ENCODE data around the gene AMOTL1. TPM values are rescaled to one million over a fixed set of nuclear protein-coding genes. Genes with fewer than 3 reads are reported as not detected.
"Not testable (repeated sequence)": the region's sequence is repeated elsewhere in the genome, so short reads cannot be mapped to it uniquely, and the experiment has no call there.

Gene AMOTL1
- total RNA-seq, 2 donors from 2014 or later = 3.1 to 13.9 TPM

DNA sequence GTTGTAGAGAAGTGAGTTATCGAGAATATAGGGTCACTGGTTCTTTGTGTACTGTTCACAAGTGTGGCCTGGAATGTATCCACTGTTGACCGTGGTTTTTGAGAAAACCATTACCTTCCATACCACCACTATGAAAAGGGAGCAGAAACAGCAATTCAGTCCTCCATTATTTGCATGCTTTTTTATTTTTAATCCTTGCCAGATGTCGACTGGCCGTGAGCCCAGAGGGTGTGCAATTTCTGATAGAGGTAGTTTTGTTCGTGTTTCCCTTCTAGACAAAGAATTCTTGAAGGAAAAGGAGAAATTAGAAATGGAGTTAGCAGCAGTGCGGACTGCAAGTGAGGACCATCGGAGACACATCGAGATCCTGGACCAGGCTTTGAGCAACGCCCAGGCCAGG is 81.7 kb downstream of the AMOTL1 start:
- Histone ChIP-seq H3K27ac (no peak overlapping the region), H3K36me3 (no peaks in the 10 kb centered on the region), H3K9me3 (no peaks in the 10 kb centered on the region), H3K9ac (ENCODE audit: low read depth in 2 of 2, low read length in 2 of 2) (no peak overlapping the region), H3K4me1 (no peaks in the 10 kb centered on the region), H3K27me3 (no peaks in the 10 kb centered on the region), H3K4me3 (no peak overlapping the region)
- TF ChIP-seq, protein P1, sequence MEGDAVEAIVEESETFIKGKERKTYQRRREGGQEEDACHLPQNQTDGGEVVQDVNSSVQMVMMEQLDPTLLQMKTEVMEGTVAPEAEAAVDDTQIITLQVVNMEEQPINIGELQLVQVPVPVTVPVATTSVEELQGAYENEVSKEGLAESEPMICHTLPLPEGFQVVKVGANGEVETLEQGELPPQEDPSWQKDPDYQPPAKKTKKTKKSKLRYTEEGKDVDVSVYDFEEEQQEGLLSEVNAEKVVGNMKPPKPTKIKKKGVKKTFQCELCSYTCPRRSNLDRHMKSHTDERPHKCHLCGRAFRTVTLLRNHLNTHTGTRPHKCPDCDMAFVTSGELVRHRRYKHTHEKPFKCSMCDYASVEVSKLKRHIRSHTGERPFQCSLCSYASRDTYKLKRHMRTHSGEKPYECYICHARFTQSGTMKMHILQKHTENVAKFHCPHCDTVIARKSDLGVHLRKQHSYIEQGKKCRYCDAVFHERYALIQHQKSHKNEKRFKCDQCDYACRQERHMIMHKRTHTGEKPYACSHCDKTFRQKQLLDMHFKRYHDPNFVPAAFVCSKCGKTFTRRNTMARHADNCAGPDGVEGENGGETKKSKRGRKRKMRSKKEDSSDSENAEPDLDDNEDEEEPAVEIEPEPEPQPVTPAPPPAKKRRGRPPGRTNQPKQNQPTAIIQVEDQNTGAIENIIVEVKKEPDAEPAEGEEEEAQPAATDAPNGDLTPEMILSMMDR (IDR thresholded peaks at IDR 0.05) = no peak
- no peak for DNase-seq
- intact Hi-C loops (cut with DNase I) = no loop called here

DNA sequence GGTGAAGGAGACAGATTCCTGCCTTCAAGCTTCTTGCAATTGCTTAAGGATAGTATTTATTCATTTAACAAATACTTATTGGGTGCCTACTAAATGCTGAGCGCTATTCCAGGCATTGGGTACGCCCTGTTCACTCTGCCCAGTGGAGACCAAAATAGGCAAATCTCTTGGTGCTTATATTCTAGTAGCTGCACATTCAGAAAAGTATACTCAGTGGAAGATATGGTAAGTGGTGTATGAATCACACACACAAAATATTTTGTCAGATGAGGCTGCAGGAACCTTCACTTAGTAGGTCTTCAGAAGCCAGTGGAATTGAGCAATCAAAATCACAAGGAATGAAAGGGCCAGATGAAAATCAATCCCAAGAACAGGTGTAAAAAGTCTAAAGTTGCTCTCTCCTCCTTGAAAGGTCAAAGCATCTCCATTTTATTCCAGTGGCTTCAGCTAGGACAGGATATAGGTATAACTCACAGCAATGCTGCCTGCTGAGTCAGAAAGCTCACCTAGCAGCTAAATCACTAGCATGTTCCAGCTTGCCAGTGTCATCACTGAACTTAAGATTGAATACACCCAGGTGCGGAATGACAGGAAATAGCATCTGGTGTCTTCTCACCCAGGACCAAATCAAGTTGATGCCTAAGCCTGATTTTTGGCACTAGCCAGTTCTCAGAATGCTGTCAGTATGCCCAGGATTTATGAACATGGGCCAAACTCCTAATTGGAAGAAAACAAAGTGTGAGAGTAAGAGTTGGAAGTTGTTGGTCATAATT is 83.9 kb downstream of the AMOTL1 start:
- Histone ChIP-seq H3K4me3 (no peak overlapping the region), H3K36me3 (no peaks in the 10 kb centered on the region), H3K4me1 (no peaks in the 10 kb centered on the region), H3K27me3 (no peaks in the 10 kb centered on the region), H3K9ac (ENCODE audit: low read depth in 2 of 2, low read length in 2 of 2) (no peak overlapping the region), H3K9me3 (no peaks in the 10 kb centered on the region), H3K27ac (no peak overlapping the region)
- intact Hi-C loops (cut with DNase I) = no loop called here
- TF ChIP-seq, protein P1 (IDR thresholded peaks at IDR 0.05) = no peak
- DNase-seq = no peak

DNA sequence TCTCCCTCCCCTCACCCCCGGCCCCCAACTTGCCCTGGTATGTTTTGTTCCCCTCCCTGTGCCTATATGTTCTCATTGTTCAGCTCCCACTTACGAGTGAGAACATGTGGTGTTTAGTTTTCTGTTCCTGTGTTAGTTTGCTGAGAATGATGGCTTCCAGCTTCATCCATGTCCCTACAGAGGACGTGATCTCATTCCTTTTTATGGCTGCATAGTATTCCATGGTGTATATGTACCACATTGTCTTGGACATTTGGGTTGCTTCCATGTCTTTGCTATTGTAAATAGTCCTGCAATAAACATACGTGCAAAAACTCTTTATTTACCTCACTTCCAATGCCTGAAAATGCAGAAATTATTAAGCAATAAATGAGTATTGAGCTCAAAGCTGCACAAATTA is 85.1 kb downstream of the AMOTL1 start:
- intact Hi-C loops (cut with DNase I); H3K36me3 ChIP-seq; H3K27ac ChIP-seq; H3K9ac ChIP-seq (ENCODE audit: low read depth in 2 of 2, low read length in 2 of 2); DNase-seq; H3K9me3 ChIP-seq; H3K4me3 ChIP-seq; H3K4me1 ChIP-seq; H3K27me3 ChIP-seq: not testable (repeated sequence)

DNA sequence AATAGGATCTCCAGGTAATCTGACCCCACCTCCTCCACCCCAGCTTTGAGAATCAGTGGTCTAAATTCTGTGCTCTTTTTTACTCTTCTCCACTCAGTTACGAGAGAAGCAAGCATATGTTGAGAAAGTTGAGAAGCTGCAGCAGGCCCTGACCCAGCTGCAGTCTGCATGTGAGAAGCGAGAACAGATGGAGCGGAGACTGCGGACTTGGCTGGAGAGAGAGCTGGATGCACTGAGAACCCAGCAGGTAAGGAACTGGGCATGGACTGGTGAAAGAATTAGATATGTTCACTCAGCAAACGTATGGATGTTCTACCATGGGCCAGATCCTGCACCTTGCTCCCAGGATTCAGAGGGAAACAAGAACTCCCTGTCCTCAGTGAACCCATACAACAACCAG is 85.7 kb downstream of the AMOTL1 start:
- TF ChIP-seq, protein P1 (IDR thresholded peaks at IDR 0.05) = no peak
- no peak for DNase-seq
- no peaks in the 10 kb centered on the region for H3K4me1 ChIP-seq

DNA sequence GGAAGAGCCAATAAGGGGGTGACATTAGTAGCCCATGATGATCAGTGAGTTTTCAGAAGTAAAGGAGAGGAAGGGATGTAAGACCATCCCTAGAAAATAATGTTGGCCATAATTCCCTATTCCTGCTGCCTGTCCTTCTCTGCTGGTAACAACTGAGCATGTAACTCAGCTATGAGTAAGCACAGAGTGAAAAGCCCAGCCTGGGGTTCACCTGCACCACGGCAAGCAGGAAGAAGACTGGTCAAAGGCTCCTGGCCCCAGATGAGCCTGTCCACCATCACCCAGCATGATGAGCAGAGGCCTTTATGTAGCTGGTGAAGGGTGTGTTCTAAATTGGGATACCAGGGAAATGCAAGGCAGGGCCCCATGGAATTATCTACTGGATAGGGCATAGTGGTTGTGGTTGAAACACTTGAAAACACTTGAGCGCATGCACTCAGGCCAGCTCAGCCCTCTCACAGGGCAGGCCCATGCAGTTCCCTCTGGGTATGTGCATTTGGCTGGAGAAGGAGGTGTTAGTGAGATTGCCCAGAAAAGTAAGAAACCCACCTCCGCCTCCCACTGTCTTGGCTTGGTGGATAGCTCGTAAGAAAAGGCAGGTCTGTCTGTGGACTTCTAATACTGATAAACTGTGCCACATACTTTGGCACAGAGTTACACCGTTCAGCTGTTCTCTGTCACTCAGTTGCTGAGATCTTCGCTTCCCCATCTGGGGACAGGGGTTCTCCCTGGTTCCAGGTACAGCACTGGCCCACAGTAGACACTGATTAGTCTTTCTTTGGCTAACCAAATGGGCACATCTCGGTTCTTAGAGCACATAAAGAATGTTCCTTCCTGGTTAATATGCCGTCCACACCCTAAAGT is 86.8 kb downstream of the AMOTL1 start:
- no peaks in the 10 kb centered on the region for H3K27me3 ChIP-seq
- intact Hi-C loops (cut with DNase I) = no loop called here
- H3K36me3 ChIP-seq = no peaks in the 10 kb centered on the region
- H3K4me3 ChIP-seq = no peak overlapping the region
- H3K9me3 ChIP-seq = no peaks in the 10 kb centered on the region
- H3K4me1 ChIP-seq = no peaks in the 10 kb centered on the region
- no peak for DNase-seq
- no peak overlapping the region for H3K27ac ChIP-seq
- TF ChIP-seq, protein P1 (IDR thresholded peaks at IDR 0.05) = no peak
- no peak overlapping the region for H3K9ac ChIP-seq (ENCODE audit: low read depth in 2 of 2, low read length in 2 of 2)

More for the DNA sequence above, 85.7 kb downstream of the AMOTL1 start:
- H3K27me3 ChIP-seq = no peaks in the 10 kb centered on the region
- H3K9me3 ChIP-seq = no peaks in the 10 kb centered on the region
- H3K27ac ChIP-seq = no peak overlapping the region
- intact Hi-C loops (cut with DNase I) = no loop called here
- H3K4me3 ChIP-seq = no peak overlapping the region
- H3K36me3 ChIP-seq = no peaks in the 10 kb centered on the region
- H3K9ac ChIP-seq (ENCODE audit: low read depth in 2 of 2, low read length in 2 of 2) = no peak overlapping the region
